GM18519 (cell line): ENCODE measurements around the gene TMTC2.
"Not testable (repeated sequence)": the region's sequence is repeated elsewhere in the genome, so short reads cannot be mapped to it uniquely, and the experiment has no call there.

Experiments used
- ATAC-seq: cut with Tn5 transposase; IDR thresholded peaks from one replicate; pipeline ENCODE4 v1.9.1; 2021; ENCODE audit warnings: mild to moderate bottlenecking, moderate library complexity; ENCODE audit not compliant: unreplicated experiment, low FRiP score

Gene TMTC2

GRCh38 chr12:82833481-82833880 is 146.8 kb downstream of the TMTC2 start:
- no peak for ATAC-seq

- ATAC-seq = no peak
Observed at GRCh38 chr12:82835217-82835616, 148.5 kb downstream of the TMTC2 start.

- ATAC-seq = no peak
Observed at GRCh38 chr12:82838131-82838551, 151.4 kb downstream of the TMTC2 start.

GRCh38 chr12:82838827-82839226 is 152.1 kb downstream of the TMTC2 start:
- ATAC-seq = no peak

- no peak for ATAC-seq
Observed at GRCh38 chr12:82839796-82840195, 153.1 kb downstream of the TMTC2 start.

GRCh38 chr12:82841487-82841904 is 154.8 kb downstream of the TMTC2 start:
- no peak for ATAC-seq

GRCh38 chr12:82842480-82842879 is 155.8 kb downstream of the TMTC2 start:
- no peak for ATAC-seq

GRCh38 chr12:82845076-82845475 is 158.4 kb downstream of the TMTC2 start:
- not testable (repeated sequence) for ATAC-seq

- no peak for ATAC-seq
Observed at GRCh38 chr12:82848845-82849244, 162.1 kb downstream of the TMTC2 start.

GRCh38 chr12:82852529-82852928 is 165.8 kb downstream of the TMTC2 start:
- peak; percentile 55 for ATAC-seq

- no peak for ATAC-seq
Observed at GRCh38 chr12:82855872-82856271, 169.2 kb downstream of the TMTC2 start.

- no peak for ATAC-seq
Observed at GRCh38 chr12:82857276-82857675, 170.6 kb downstream of the TMTC2 start.

GRCh38 chr12:82857911-82858533 is 171.3 kb downstream of the TMTC2 start:
- ATAC-seq = no peak

GRCh38 chr12:82858534-82858917 is 171.8 kb downstream of the TMTC2 start:
- ATAC-seq = no peak

GRCh38 chr12:82862069-82862841 is 175.5 kb downstream of the TMTC2 start:
- no peak for ATAC-seq

GRCh38 chr12:82862876-82863649 is 176.4 kb downstream of the TMTC2 start:
- ATAC-seq = no peak

- ATAC-seq = no peak
Observed at GRCh38 chr12:82866227-82866775, 179.6 kb downstream of the TMTC2 start.

GRCh38 chr12:82866946-82867345 is 180.2 kb downstream of the TMTC2 start:
- ATAC-seq = no peak

- no peak for ATAC-seq
Observed at GRCh38 chr12:82867762-82868500, 181.2 kb downstream of the TMTC2 start.

GRCh38 chr12:82870771-82871377 is 184.2 kb downstream of the TMTC2 start:
- ATAC-seq = no peak
